ENCODE measurements around the gene TMEM181.

Gene TMEM181

DNA sequence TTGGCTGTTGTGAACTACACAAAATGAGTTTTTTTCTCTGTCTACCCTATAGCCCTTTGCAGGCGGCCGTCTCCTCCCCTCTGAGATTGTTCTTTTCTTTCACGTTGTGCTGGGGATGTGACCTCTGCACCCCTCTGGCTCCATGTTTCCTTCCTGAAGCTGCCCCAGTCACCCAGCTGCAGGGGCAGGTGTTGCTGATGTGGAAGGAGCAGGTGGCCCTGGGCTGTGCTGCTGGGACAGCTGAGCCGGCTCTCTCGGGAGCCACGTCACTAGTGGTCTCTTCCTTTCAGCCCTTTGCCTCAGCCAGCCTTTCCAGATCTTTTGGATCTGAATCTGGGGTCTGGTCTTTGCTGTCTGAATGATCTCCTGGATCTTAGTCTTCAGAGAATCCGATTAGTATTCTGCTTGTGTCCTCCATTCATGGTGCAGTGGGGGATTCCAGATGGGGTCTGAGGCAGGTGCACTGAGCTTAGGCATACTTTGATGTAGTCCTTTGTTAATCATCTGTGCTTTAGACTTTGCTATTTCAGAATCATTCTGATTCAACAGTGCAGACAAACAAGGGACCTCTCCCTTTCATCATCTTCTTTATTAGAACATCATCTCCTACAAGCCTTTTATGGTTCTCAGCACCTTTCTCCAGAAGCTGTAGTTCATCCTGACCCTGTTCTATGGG lies 31.4 kb downstream of the TMEM181 start:
- Histone ChIP-seq H3K27me3 (ENCODE audit: insufficient read depth, insufficient read length) (no peaks in the 10 kb centered on the region), H3K9ac (ENCODE audit: insufficient read length, low read depth) (no peak overlapping the region)

DNA sequence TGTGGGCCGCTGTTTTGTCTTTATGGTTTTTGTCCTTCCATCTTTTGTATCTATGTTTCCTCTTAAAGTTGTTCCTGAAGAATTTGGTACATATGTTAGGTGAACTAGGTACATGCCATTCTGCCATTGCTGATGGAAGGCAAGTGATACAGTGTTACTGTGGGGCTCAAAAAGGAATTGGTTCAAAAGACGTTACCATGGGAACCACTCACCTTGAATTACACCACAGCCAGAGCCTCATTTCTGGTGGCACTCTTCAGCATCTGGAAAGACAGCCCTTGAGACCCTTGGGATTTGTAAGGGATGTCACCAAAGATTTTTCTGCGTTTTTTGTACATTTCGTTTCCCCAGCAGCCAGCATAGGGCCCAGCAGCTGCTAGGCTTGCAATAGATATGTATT lies 31.9 kb downstream of the TMEM181 start:
- Histone ChIP-seq H3K9me3 (ENCODE audit: insufficient read depth, low read length) (no peaks in the 10 kb centered on the region), H3K4me3 (ENCODE audit: insufficient read length, low read depth) (no peak overlapping the region), H3K36me3 (ENCODE audit: insufficient read depth, insufficient read length, low read length) (peaks cover 73% of the 10 kb centered on the region), H3K9ac (ENCODE audit: insufficient read length, low read depth) (no peak overlapping the region), H3K4me1 (ENCODE audit: insufficient read depth, insufficient read length) (no peaks in the 10 kb centered on the region), H3K27me3 (ENCODE audit: insufficient read depth, insufficient read length) (no peaks in the 10 kb centered on the region)
- TF ChIP-seq YY1 (IDR thresholded peaks at IDR 0.05; ENCODE audit: insufficient read depth, insufficient read length) = no peak
- TF ChIP-seq ZNF274 (IDR thresholded peaks at IDR 0.05; ENCODE audit: low read depth, low read length) = no peak
- no peak for TF ChIP-seq SUZ12 (IDR thresholded peaks at IDR 0.05; ENCODE audit: extremely low read depth, insufficient read depth, insufficient read length)
- no peak for DNase-seq (ENCODE audit: low read depth, low spot score)

More for the DNA sequence above, 31.4 kb downstream of the TMEM181 start:
- Histone ChIP-seq H3K4me1 (ENCODE audit: insufficient read depth, insufficient read length) (no peaks in the 10 kb centered on the region), H3K36me3 (ENCODE audit: insufficient read depth, insufficient read length, low read length) (peaks cover 77% of the 10 kb centered on the region), H3K9me3 (ENCODE audit: insufficient read depth, low read length) (no peaks in the 10 kb centered on the region), H3K4me3 (ENCODE audit: insufficient read length, low read depth) (no peak overlapping the region)
- TF ChIP-seq SUZ12 (IDR thresholded peaks at IDR 0.05; ENCODE audit: extremely low read depth, insufficient read depth, insufficient read length) (no peak), ZNF274 (IDR thresholded peaks at IDR 0.05; ENCODE audit: low read depth, low read length) (no peak), YY1 (IDR thresholded peaks at IDR 0.05; ENCODE audit: insufficient read depth, insufficient read length) (no peak)
- DNase-seq (ENCODE audit: low read depth, low spot score) = no peak

DNA sequence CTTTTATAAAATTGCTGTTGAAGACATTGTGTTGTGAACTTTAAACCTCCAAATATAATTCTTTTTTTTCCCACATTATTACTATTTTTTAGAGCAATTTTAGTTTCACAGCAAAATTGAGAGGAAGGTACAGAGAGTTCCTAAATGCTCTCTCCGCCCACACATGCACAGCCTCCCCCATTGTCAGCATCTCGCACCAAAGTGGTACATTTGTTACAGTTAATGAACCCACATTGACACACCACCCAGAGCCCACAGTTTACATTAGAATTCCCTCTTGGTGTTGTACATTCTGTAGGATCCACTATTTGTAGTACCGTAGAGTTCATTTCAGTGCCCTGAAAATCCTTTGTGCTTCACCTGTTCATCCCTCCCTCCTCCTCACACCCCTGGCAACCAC lies 33.8 kb downstream of the TMEM181 start:
- no peak overlapping the region for H3K9ac ChIP-seq (ENCODE audit: insufficient read length, low read depth)
- H3K4me1 ChIP-seq (ENCODE audit: insufficient read depth, insufficient read length) = no peaks in the 10 kb centered on the region
- H3K36me3 ChIP-seq (ENCODE audit: insufficient read depth, insufficient read length, low read length) = peaks cover 71% of the 10 kb centered on the region
- no peaks in the 10 kb centered on the region for H3K27me3 ChIP-seq (ENCODE audit: insufficient read depth, insufficient read length)
- H3K9me3 ChIP-seq (ENCODE audit: insufficient read depth, low read length) = no peaks in the 10 kb centered on the region
- no peak for TF ChIP-seq SUZ12 (IDR thresholded peaks at IDR 0.05; ENCODE audit: extremely low read depth, insufficient read depth, insufficient read length)
- no peak for TF ChIP-seq YY1 (IDR thresholded peaks at IDR 0.05; ENCODE audit: insufficient read depth, insufficient read length)
- no peak for TF ChIP-seq ZNF274 (IDR thresholded peaks at IDR 0.05; ENCODE audit: low read depth, low read length)
- no peak overlapping the region for H3K4me3 ChIP-seq (ENCODE audit: insufficient read length, low read depth)
- no peak for DNase-seq (ENCODE audit: low read depth, low spot score)

DNA sequence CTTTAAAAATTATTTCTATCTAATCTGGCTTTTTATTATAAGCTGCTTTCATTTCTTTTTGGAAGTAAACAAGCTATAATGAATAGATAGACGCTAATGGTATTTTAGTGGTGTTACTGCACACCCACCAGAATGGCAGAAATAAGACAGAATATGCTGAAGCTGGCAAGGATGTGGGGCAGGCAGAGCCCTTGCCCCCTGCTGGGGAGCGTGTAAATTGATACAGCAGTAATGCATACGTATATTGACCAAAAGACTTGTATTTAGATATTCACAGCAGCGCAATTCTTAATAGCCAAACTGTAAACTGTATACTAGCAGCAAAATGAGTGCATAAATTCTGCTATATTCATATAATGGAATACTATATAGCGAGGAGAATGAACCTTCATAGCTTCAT lies 35.3 kb downstream of the TMEM181 start:
- Histone ChIP-seq H3K4me1 (ENCODE audit: insufficient read depth, insufficient read length) (no peaks in the 10 kb centered on the region), H3K9ac (ENCODE audit: insufficient read length, low read depth) (no peak overlapping the region), H3K4me3 (ENCODE audit: insufficient read length, low read depth) (no peak overlapping the region), H3K36me3 (ENCODE audit: insufficient read depth, insufficient read length, low read length) (peaks cover 69% of the 10 kb centered on the region), H3K27me3 (ENCODE audit: insufficient read depth, insufficient read length) (no peaks in the 10 kb centered on the region), H3K9me3 (ENCODE audit: insufficient read depth, low read length) (no peaks in the 10 kb centered on the region)
- no peak for TF ChIP-seq YY1 (IDR thresholded peaks at IDR 0.05; ENCODE audit: insufficient read depth, insufficient read length)
- no peak for TF ChIP-seq ZNF274 (IDR thresholded peaks at IDR 0.05; ENCODE audit: low read depth, low read length)
- DNase-seq (ENCODE audit: low read depth, low spot score) = no peak

DNA sequence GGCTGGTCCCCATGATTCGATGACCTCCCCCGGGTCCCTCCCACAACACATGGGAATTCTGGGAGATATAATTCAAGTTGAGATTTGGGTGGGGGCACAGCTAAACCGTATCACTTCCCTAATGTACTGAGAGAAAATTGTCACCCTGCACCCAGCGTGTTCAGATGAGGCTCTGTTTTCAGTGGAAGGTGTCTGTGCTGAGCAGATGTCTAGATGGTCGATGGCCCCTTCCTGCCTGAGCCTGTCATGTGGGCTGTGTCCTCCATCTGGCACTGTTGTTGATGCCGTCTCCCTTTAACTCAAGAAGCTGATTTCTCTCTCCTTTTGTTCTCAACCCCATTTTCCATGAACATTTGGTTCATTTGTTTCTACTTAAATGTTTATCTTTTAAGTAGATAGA lies 37.0 kb downstream of the TMEM181 start:
- no peak overlapping the region for H3K9ac ChIP-seq (ENCODE audit: insufficient read length, low read depth)
- no peaks in the 10 kb centered on the region for H3K27me3 ChIP-seq (ENCODE audit: insufficient read depth, insufficient read length)
- H3K4me1 ChIP-seq (ENCODE audit: insufficient read depth, insufficient read length) = no peaks in the 10 kb centered on the region
- no peak for DNase-seq (ENCODE audit: low read depth, low spot score)
- TF ChIP-seq ZNF274 (IDR thresholded peaks at IDR 0.05; ENCODE audit: low read depth, low read length) (no peak), YY1 (IDR thresholded peaks at IDR 0.05; ENCODE audit: insufficient read depth, insufficient read length) (no peak)
- H3K36me3 ChIP-seq (ENCODE audit: insufficient read depth, insufficient read length, low read length) = peaks cover 55% of the 10 kb centered on the region
- no peak overlapping the region for H3K4me3 ChIP-seq (ENCODE audit: insufficient read length, low read depth)
- no peaks in the 10 kb centered on the region for H3K9me3 ChIP-seq (ENCODE audit: insufficient read depth, low read length)

DNA sequence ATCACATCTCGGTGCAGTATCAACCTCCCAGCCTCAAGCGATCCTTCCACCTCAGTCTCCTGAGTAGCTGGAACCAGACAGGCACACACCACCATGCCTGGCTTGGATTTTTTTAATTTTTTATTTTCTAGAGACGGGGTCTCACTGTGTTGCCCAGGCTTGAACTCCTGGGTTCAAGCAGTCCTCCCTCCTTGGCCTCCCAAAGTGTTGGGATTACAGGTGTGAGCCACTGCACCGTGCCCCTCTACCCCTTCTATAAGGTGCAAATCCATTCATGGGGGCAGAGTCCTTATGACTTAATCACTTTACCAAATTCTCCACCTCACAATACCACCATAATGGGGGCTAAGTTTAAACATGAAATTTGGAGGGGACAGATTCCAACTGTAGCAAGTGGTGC lies 37.7 kb downstream of the TMEM181 start:
- Histone ChIP-seq H3K36me3 (ENCODE audit: insufficient read depth, insufficient read length, low read length) (peaks cover 48% of the 10 kb centered on the region), H3K9me3 (ENCODE audit: insufficient read depth, low read length) (no peaks in the 10 kb centered on the region), H3K27me3 (ENCODE audit: insufficient read depth, insufficient read length) (no peaks in the 10 kb centered on the region), H3K4me1 (ENCODE audit: insufficient read depth, insufficient read length) (no peaks in the 10 kb centered on the region), H3K4me3 (ENCODE audit: insufficient read length, low read depth) (no peak overlapping the region), H3K9ac (ENCODE audit: insufficient read length, low read depth) (no peak overlapping the region)
- no peak for TF ChIP-seq SUZ12 (IDR thresholded peaks at IDR 0.05; ENCODE audit: extremely low read depth, insufficient read depth, insufficient read length)
- TF ChIP-seq ZNF274 (IDR thresholded peaks at IDR 0.05; ENCODE audit: low read depth, low read length) = no peak
- TF ChIP-seq YY1 (IDR thresholded peaks at IDR 0.05; ENCODE audit: insufficient read depth, insufficient read length) = no peak
- DNase-seq (ENCODE audit: low read depth, low spot score) = no peak

DNA sequence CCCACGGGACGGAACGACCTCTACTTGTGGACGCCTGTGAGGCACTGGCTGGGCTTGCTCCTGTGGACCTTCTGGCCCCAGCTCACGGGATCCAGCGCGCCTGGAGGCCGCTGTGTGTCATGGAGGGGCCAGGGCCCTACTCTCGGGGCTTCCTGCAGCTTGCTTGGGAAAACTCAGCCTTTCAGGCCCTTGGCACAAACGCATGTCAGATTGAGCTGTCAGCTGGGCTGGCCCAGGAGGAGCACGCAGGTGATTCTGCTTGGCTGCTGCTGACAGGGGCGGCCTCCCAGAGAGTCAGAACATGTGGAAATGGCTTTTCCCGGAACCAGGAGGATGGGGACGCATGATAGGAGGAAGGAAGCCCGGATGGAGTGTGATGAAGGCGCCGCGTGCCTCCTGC lies 39.7 kb downstream of the TMEM181 start:
- TF ChIP-seq ZNF274 (IDR thresholded peaks at IDR 0.05; ENCODE audit: low read depth, low read length) (no peak), YY1 (IDR thresholded peaks at IDR 0.05; ENCODE audit: insufficient read depth, insufficient read length) (no peak), SUZ12 (IDR thresholded peaks at IDR 0.05; ENCODE audit: extremely low read depth, insufficient read depth, insufficient read length) (no peak)
- no peak overlapping the region for H3K9ac ChIP-seq (ENCODE audit: insufficient read length, low read depth)
- H3K36me3 ChIP-seq (ENCODE audit: insufficient read depth, insufficient read length, low read length) = peaks cover 38% of the 10 kb centered on the region
- no peak for DNase-seq (ENCODE audit: low read depth, low spot score)
- H3K9me3 ChIP-seq (ENCODE audit: insufficient read depth, low read length) = no peaks in the 10 kb centered on the region
- no peaks in the 10 kb centered on the region for H3K4me1 ChIP-seq (ENCODE audit: insufficient read depth, insufficient read length)
- H3K4me3 ChIP-seq (ENCODE audit: insufficient read length, low read depth) = no peak overlapping the region
- H3K27me3 ChIP-seq (ENCODE audit: insufficient read depth, insufficient read length) = no peaks in the 10 kb centered on the region

Data from NT2/D1 (cell line).